Stimulated activated CD4-positive, alpha-beta T cell treated with anti-CD3 and anti-CD28 coated beads, Interleukin-1b, Interleukin-23, amount 100 ng/mL, for 4 hours (primary cell): ENCODE data around the gene TASP1.
"Not testable (repeated sequence)": the region's sequence is repeated elsewhere in the genome, so short reads cannot be mapped to it uniquely, and the experiment has no call there.

Experiments
- DNase-seq, 2 donors: peaks; one replicate each; pipeline ENCODE4 v3.0.0-alpha.2; 2020; ENCODE audit warnings: low read depth in 2 of 2

The TASP1 gene

GRCh38 chr20:13494019-13494418, 144.7 kb downstream of the TASP1 start:
- DNase-seq: no peak

- no peak for DNase-seq
Observed at GRCh38 chr20:13493143-13493542, 145.6 kb downstream of the TASP1 start.

DNA sequence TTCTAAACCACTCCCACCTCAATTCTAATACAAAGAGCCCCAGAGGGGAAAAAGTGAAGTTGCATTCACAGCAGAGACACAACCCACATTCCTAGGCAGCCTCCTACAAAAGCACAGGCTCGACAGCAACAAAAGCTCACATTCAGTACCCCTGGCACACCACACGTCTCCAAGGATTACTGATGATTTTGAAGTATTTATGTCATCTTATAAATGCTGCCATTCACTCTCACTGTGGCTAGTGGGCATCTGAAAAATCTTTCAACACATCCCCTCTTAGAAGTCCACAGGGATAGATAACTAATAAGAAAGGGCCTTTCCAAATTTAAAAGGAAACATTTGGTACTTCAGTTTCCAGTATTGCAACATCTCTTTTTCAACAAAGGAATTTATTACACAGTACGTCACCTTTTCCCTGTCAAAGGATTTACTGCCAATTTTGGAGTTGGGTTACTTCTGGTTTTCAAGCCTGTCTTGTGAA, 146.7 kb downstream of the TASP1 start:
- no peak for DNase-seq

DNA sequence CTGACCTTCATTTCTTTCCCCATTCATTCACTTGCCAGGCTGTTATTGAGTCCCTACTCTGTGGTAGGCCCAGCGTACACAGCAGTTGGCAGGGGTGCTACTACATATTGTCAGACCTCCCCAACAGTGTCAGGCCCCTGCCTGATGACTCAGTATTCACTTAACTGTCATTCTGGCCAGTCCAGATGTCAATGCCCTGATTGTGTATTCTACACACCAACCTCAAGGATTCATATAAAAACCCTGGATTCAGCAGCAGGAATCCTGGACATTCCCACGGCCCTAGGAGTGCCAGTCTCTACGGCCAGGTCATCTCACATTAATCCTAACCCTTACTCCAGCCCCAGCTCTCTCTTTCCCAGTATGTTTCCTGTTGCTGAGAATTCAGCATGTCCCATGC, 151.5 kb downstream of the TASP1 start:
- DNase-seq: no peak

DNA sequence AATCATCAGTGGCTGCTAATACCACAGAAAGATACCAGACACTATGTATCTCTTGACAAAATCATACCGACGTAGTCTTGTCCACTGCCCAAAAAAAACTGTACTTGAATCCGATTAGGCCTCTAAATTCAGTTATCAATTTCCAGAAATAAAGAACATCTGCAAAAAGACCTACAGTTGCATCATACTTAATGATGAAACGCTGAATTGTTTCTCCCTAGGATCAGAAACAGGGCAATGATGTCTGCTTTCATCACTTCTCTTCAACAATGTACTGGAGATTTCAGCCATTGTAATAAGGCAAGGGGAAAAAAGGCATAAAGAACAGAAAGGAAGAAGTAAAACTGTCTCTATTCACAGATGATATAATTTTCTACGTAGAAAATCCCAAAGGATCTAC, 152.0 kb downstream of the TASP1 start:
- DNase-seq: no peak

GRCh38 chr20:13485576-13485975, 153.2 kb downstream of the TASP1 start:
- DNase-seq: no peak

DNA sequence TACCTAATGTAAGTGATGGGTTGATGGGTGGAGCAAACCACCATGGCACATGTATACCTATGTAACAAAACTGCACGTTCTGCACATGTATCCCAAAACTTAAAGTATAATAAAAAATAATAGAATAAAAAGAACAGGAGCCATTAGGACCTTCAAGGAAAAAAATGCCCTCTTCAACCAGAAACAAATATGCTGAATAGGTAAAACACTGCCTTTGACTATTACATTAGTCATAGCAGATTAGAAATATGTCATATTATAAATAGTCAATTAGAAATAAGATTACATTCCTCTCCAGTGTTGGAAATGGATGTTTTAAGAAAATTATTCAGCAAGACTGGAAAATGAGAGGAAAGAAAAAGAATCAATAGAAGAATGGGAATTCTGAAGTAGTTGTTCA, 153.7 kb downstream of the TASP1 start:
- not testable (repeated sequence) for DNase-seq

GRCh38 chr20:13483472-13483871, 155.3 kb downstream of the TASP1 start:
- not testable (repeated sequence) for DNase-seq

- DNase-seq: no peak
Observed at GRCh38 chr20:13478366-13478765, 160.4 kb downstream of the TASP1 start.

DNA sequence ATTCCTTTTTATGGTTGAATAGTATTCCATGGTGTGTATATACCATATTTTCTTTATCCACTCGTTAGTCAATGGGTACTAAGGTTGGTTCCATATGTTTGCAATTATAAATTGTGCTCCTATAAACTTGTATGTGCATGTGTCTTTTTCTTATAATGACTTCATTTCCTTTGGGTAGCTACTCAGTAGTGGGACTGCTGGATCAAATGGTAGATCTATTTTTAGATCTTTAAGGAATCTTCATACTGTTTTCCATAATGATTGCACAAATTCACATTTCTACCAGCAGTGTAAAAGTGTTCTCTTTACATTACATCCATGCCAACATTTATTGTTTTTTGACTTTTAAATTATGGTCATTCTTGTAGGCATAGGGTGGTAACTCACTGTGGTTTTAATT, 164.3 kb downstream of the TASP1 start:
- no peak for DNase-seq

- DNase-seq: no peak
Observed at GRCh38 chr20:13469262-13469661, 169.5 kb downstream of the TASP1 start.

DNA sequence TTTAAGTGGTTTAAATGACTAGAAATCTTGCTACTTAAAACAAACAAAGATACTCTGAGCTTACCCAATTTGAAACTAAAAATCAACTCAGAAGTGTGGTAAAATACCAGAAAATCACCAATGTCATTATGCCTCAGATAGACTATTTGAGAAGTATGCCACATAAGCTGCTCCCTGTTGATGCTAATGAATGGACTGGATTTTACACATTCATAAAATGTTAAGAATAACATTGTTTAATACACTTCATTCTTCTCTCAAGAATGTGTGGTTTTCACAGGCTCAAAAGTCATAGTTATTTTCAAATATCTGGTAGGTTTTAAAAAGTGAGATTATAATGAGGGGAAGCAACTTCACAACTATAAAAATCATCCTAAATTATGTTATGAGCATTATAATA, 170.6 kb downstream of the TASP1 start:
- no peak for DNase-seq

DNA sequence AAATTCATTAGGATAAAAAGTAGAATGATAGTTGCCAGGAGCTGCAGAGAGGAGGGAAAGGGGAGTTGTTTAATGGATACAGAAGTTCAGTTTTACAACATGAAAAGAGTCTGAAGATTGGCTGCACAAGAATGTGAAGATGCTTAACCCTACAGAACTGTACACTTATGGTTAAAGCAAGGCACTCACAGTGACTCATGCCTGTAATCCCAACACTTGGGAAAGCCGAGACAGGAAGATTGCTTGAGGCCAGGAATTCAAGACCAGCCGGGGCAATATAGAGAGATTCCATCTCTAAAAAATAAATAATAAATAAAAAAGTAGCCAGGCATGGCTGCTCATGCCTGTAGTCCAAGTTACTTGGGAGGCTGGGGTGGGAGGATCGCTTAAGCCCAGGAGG, 174.0 kb downstream of the TASP1 start:
- DNase-seq: no peak

DNA sequence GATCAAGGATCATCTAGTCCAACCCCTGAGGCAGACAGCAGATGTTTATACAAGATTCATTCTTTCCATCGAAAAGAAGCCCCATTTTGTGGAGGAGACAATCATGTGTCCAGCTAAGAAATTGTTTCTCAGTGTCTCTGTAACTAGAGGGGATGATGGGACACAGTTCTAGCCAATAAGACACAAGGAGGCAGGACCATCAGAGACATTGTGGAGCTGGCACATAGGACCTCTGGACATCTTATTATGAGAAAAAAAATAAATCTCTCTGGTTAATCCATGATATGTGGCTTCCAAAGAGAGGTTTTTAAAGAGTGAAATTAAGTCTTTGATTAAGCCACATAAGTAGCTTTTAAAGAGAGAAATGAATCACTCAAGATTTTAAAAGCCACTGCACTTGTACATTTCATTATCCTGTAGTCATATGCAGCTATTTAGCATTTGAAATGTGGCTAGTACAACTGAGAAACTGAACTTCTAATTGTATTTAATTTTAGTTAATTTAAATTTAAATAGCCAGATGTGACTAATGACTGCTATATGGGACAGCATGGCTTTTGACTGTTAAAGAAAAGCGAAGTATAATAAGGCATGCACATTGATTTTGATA, 176.8 kb downstream of the TASP1 start:
- DNase-seq: no peak

- no peak for DNase-seq
Observed at GRCh38 chr20:13458860-13459451, 179.8 kb downstream of the TASP1 start.

DNA sequence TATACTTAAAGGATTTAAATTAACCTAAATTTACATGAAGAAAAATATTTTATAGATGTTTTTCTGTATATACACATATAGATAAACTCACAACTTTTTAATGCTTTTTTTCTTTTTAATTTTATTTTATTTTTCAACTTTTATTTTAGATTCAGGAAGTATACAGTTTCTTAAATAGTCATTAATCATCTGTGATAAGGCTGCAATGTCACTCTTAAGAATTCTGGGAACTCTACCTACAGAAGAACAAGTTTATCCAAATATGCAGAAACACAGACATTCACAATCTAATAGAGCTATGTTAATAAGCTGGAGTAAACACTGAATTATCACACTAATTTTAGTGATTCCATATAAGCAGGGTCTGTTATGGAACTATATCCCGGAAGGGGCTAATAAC, 181.2 kb downstream of the TASP1 start:
- DNase-seq: no peak

DNA sequence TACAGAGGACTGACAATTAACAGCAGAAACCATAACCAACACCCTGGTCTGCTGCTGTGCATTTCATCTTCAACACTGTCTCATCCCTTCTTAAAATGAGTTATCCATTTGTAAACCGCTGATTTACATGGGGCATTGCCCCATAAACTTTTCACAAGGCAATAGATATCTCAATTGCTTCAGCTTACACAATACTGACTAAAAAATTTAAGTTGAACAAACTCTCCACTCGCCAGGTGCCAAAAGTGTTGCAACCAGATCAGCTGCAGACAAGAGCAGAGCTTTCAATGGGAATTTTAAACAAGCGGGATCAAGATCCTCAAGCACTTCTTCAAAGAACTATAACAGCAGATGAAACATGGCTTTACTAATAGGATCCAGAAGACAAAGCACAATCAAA, 183.0 kb downstream of the TASP1 start:
- no peak for DNase-seq

- DNase-seq: no peak
Observed at GRCh38 chr20:13453367-13453766, 185.4 kb downstream of the TASP1 start.

DNA sequence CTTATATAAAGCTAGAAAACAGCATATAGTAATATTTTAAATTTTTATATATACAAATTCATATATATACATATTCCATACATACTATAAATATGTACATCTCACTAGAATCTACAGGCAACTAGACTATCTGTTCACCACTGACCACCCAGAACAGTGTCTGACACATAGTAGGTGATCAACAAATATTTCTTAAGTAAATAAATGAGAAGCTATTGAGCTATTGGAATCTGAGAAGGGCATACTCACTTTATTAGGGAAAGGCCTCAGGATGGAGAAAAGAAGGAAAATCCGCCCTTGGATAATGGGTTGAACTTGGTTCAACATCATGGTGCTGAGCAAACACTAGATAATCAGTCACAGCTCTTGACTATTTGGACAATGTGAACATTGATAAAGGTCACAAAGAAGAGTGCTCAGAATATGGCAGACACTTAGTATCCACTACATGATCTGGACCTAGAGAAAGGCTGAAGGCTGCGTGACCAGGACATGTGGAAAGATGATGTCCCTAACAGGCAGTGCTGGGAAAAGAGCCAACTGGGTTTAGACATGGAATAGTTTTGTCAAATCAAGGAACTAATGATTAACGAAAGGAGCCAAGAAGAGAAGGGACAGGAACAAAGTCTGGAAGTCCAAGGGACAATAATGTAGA, 186.1 kb downstream of the TASP1 start:
- DNase-seq: no peak

GRCh38 chr20:13449868-13450434, 188.8 kb downstream of the TASP1 start:
- DNase-seq: no peak

- no peak for DNase-seq
Observed at GRCh38 chr20:13447385-13448180, 191.1 kb downstream of the TASP1 start.

GRCh38 chr20:13443690-13444089, 195.0 kb downstream of the TASP1 start:
- no peak for DNase-seq
